K562 (cell line): Measurements from ENCODE around the gene ZNF22. TPM values are rescaled to one million over a fixed set of nuclear protein-coding genes. Genes with fewer than 3 reads are reported as not detected.
A peak's percentile ranks its signal among the peaks of the same experiment; 100 is the strongest.

Experiments used
- ATF7 ChIP-seq: fragments of 450-650 bp; IDR thresholded peaks from 2 replicates; pipeline ENCODE4 v1.7.1; 2014; ENCODE audit warnings: mild to moderate bottlenecking, moderate library complexity
- CHCHD3 ChIP-seq: fragments of 250-450 bp; sonication (Bioruptor Pico); IDR thresholded peaks from 2 replicates; pipeline ENCODE4 v2.1.2; 2022; ENCODE audit warnings: mild to moderate bottlenecking
- GABPB2 ChIP-seq: fragments of 250-450 bp; sonication (Bioruptor Pico); conservative IDR thresholded peaks from 2 replicates; pipeline ENCODE4 v1.5.1; 2021; ENCODE audit warnings: mild to moderate bottlenecking
- HBP1 ChIP-seq: fragments of 450-650 bp; formaldehyde crosslinking; IDR thresholded peaks from 2 replicates; pipeline ENCODE4 v1.4.0; 2022; ENCODE audit warnings: missing genetic modification characterization
- KLF1 ChIP-seq: fragments of 450-650 bp; IDR thresholded peaks from 2 replicates; pipeline ENCODE4 v1.6.1; 2016; ENCODE audit warnings: missing genetic modification characterization, missing compliant biosample characterization
- MECOM ChIP-seq: fragments of 250-450 bp; sonication (Bioruptor Pico); IDR thresholded peaks from 2 replicates; pipeline ENCODE4 v1.8.0; 2022; ENCODE audit warnings: inconsistent platforms
- NR0B1 ChIP-seq: fragments of 450-650 bp; IDR thresholded peaks from one replicate; pipeline ENCODE4 v1.6.1; 2018; ENCODE audit warnings: mild to moderate bottlenecking, moderate library complexity; ENCODE audit not compliant: partially characterized antibody
- NRF1 ChIP-seq, 2 experiments: fragments of 450-650 bp; IDR thresholded peaks in 1 of 2; conservative IDR thresholded peaks in 1 of 2; 2 replicates each; pipeline ENCODE4 v1.6.1; 2014; ENCODE audit warnings: mild to moderate bottlenecking in 2 of 2
- POLR2H ChIP-seq: IDR thresholded peaks from 2 replicates; pipeline ENCODE4 v1.6.1; 2016; ENCODE audit warnings: missing genetic modification characterization, low read depth, mild to moderate bottlenecking, control low read depth, missing compliant biosample characterization, moderate library complexity
- PTTG1 ChIP-seq: fragments of 450-650 bp; IDR thresholded peaks from 2 replicates; pipeline ENCODE4 v1.6.1; 2016; ENCODE audit warnings: low read depth, mild to moderate bottlenecking, missing genetic modification characterization, missing compliant biosample characterization
- SP1 ChIP-seq: sonication (generic); formaldehyde crosslinking; IDR thresholded peaks from 2 replicates; pipeline ENCODE4 v1.8.1; 2022; ENCODE audit warnings: mild to moderate bottlenecking, missing genetic modification reagents
- SRF ChIP-seq, 2 experiments: fragments of 250-450, 450-650 bp in 1 of 2; sonication (Bioruptor Pico) in 1 of 2; sonication (generic) in 1 of 2; formaldehyde crosslinking; IDR thresholded peaks; 2 replicates each; pipeline versions ENCODE4 v1.5.0 to v1.5.1; 2020 to 2022; ENCODE audit warnings: mild to moderate bottlenecking in 1 of 2, missing genetic modification reagents in 1 of 2
- ZBTB1 ChIP-seq: sonication (generic); formaldehyde crosslinking; IDR thresholded peaks from 2 replicates; pipeline ENCODE4 v1.8.1; 2023; ENCODE audit warnings: missing genetic modification reagents, low read depth, mild to moderate bottlenecking, borderline replicate concordance
- ZNF143 ChIP-seq: sonication (generic); formaldehyde crosslinking; IDR thresholded peaks from 2 replicates; pipeline ENCODE4 v1.9.0; 2022; ENCODE audit warnings: mild to moderate bottlenecking, missing genetic modification reagents
- ZNF707 ChIP-seq: fragments of 250-450 bp; sonication (Bioruptor Pico); conservative IDR thresholded peaks from 2 replicates; pipeline ENCODE4 v1.8.0; 2022; ENCODE audit warnings: inconsistent platforms, mild to moderate bottlenecking, moderate library complexity
- ZNF764 ChIP-seq: fragments of 250-450 bp; sonication (Bioruptor Pico); IDR thresholded peaks from 2 replicates; pipeline ENCODE4 v1.4.0; 2020; ENCODE audit warnings: low read depth, mild to moderate bottlenecking, moderate library complexity
- polyA plus RNA-seq, 8 experiments: library from polyadenylated mRNA; depleted of rRNA in 4 of 8; stranded (reverse) in 5 of 8; unstranded in 3 of 8; fragments of >200 nt; fragmentation: Nextera tagmentation in 2 of 8; fragmentation: Illumina TruSeq in 1 of 8; extraction: Ambion mirVana in 2 of 8; extraction: Trizol in 1 of 8; gene quantifications; 2 replicates each; pipeline versions ENCODE4 v1.2.1 to v1.2.3, GENCODE V29; 2011 to 2014; ENCODE audit warnings: inconsistent platforms in 1 of 8, missing spikeins in 1 of 8
- total RNA-seq, 7 experiments: library from RNA; depleted of rRNA in 6 of 7; stranded (reverse); fragments of >200 nt in 6 of 7; fragmentation: Illumina TruSeq in 2 of 7; extraction: Trizol in 2 of 7; gene quantifications; 2 replicates each; pipeline versions ENCODE4 v1.2.1 to v1.2.3, GENCODE V29; 2011 to 2021; ENCODE audit warnings: low replicate concordance in 1 of 7
- TF ChIP-seq, protein P1 (sequence below): fragments of 250-450 bp; sonication (Bioruptor Pico); IDR thresholded peaks from 2 replicates; pipeline ENCODE4 v1.5.0; 2021
- TF ChIP-seq, protein P2 (sequence below), 2 experiments: fragments of 450-650 bp in 1 of 2; sonication (generic) in 1 of 2; formaldehyde crosslinking; conservative IDR thresholded peaks; 2 replicates each; pipeline versions ENCODE4 v1.4.0 to v1.8.1; 2020 to 2022; ENCODE audit warnings: mild to moderate bottlenecking in 1 of 2, missing genetic modification reagents in 1 of 2

ZNF22 gene
- total and polyA plus RNA-seq, 9 of the 15 experiments (the other 6 are each of a cell fraction or from before 2014, with no cell fraction given): 36.2 to 98.7 (median 51.2) TPM

DNA sequence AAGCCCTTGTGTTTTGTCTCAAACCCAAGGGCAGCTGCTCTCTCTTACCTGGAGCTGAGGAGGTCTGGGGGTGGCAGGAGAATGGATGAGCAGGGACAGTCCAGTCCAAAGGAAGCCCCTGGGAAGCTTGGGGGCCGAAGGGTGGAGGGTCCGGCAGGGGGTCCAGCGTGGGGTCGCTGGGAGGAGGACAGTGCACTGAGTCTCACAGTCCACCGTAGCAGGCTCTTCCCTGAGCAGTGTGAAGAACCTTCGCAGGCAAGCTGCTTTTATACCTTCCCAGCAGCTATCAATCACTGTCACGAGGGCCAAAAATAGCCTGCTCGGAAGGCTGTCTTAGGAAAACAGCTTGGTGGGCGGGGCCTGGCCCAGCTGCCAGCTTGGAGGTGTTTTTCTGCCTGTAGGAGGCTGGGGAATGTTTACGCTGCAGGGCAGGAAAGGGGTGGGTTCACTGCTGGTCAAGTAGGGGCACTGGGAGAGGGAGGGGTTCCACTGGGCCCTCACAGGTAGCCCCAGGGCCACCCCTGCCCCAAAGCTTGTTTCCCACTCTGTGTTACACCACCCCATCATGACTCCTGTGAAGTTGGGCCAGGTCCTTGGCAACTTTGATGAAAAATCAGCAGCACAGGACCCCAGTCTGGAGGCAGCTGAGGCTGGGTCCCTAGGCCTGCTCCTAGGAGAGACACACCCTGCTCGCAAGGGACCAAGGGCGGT is 22.0 kb upstream of the ZNF22 start, which contains the start of gene DEPP1 (continued):
- TF ChIP-seq, protein P1, sequence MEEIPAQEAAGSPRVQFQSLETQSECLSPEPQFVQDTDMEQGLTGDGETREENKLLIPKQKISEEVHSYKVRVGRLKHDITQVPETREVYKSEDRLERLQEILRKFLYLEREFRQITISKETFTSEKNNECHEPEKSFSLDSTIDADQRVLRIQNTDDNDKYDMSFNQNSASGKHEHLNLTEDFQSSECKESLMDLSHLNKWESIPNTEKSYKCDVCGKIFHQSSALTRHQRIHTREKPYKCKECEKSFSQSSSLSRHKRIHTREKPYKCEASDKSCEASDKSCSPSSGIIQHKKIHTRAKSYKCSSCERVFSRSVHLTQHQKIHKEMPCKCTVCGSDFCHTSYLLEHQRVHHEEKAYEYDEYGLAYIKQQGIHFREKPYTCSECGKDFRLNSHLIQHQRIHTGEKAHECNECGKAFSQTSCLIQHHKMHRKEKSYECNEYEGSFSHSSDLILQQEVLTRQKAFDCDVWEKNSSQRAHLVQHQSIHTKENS: no peak
- TF ChIP-seq, protein P2, sequence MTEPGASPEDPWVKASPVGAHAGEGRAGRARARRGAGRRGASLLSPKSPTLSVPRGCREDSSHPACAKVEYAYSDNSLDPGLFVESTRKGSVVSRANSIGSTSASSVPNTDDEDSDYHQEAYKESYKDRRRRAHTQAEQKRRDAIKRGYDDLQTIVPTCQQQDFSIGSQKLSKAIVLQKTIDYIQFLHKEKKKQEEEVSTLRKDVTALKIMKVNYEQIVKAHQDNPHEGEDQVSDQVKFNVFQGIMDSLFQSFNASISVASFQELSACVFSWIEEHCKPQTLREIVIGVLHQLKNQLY (CRISPR knock-in tag; conservative IDR thresholded peaks at IDR 0.05): no peak
- TF ChIP-seq HBP1 (CRISPR knock-in tag) (no peak), KLF1 (tag) (0 out of 2 replicates have a peak, but pooled peaks have one; percentile 36), PTTG1 (tag) (no peak), MECOM (CRISPR knock-in tag) (no peak), SP1 (CRISPR knock-in tag) (peak; percentile 27; the same call in 1 of the 2 replicates), ATF7 (0 out of 2 replicates have a peak, but pooled peaks have one; percentile 32), SRF (CRISPR knock-in tag; IDR thresholded peaks at IDR 0.05) (peak in 1 of 2 experiments; percentile 94; a peak in 2 of 4 replicates), GABPB2 (no peak), NRF1 (conservative IDR thresholded peaks at IDR 0.05 in 1 of 2, IDR thresholded peaks at IDR 0.05 in 1 of 2) (peak; percentile 40 to 46; a peak in 3 of 4 replicates), ZNF764 (CRISPR knock-in tag) (no peak), CHCHD3 (no peak), NR0B1 (no peak), ZNF143 (CRISPR knock-in tag) (no peak), POLR2H (tag) (no peak), ZBTB1 (CRISPR knock-in tag) (no peak), ZNF707 (CRISPR knock-in tag) (no peak)
